PFSK-1 (cell line): Measurements from ENCODE around the gene ZC3H8.

Source experiments
- FOXP2 ChIP-seq: optimal IDR thresholded peaks from 2 replicates; pipeline ENCODE3; 2011; ENCODE audit warnings: borderline replicate concordance, control low read depth, inconsistent platforms; ENCODE audit not compliant: insufficient read depth; ENCODE audit errors: extremely low read length, extremely low read depth
- POLR2AphosphoS5 ChIP-seq: IDR thresholded peaks from 2 replicates; pipeline ENCODE4 v1.6.1; 2012; ENCODE audit warnings: low read depth, mild to moderate bottlenecking, control low read depth, low read length, moderate library complexity
- SIN3A ChIP-seq: IDR thresholded peaks from 2 replicates; pipeline ENCODE4 v1.6.1; 2012; ENCODE audit warnings: mild to moderate bottlenecking, low read length, moderate library complexity, borderline replicate concordance; ENCODE audit not compliant: insufficient read depth
- TAF1 ChIP-seq: IDR thresholded peaks from 2 replicates; pipeline ENCODE4 v1.6.1; 2012; ENCODE audit warnings: low read length, control low read depth, borderline replicate concordance; ENCODE audit not compliant: insufficient read depth
- TF ChIP-seq, protein P1 (sequence below), 2 experiments: IDR thresholded peaks; 2 replicates each; pipeline versions ENCODE4 v1.6.1 to v1.8.0; 2011 to 2012; ENCODE audit warnings: low read depth in 2 of 2, low read length in 2 of 2, control low read depth in 1 of 2, inconsistent platforms in 1 of 2, mild to moderate bottlenecking in 1 of 2, moderate library complexity in 1 of 2; ENCODE audit not compliant: insufficient read depth in 1 of 2

ZC3H8 gene

DNA sequence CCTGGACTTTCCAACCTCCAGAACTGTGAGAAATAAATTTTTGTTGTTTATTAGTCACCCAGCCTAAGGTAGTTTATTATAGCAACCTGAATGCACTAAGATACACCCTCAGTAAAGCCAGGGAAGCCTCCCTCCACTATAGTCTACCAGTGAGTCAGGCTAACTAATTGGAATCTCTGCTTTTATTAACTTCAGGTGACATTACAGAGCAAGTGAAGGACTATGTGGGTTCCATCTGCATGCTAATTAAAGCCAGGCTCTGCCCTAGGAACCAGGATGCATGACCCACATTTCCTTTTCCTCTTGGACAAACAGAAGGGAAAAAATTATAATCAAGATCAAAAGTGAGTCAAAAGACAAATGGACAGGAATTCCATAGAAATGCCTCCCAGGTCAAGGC, 56.1 kb downstream of the ZC3H8 start:
- TF ChIP-seq FOXP2 (no peak), POLR2AphosphoS5 (no peak), SIN3A (no peak), TAF1 (no peak)
- TF ChIP-seq, protein P1, sequence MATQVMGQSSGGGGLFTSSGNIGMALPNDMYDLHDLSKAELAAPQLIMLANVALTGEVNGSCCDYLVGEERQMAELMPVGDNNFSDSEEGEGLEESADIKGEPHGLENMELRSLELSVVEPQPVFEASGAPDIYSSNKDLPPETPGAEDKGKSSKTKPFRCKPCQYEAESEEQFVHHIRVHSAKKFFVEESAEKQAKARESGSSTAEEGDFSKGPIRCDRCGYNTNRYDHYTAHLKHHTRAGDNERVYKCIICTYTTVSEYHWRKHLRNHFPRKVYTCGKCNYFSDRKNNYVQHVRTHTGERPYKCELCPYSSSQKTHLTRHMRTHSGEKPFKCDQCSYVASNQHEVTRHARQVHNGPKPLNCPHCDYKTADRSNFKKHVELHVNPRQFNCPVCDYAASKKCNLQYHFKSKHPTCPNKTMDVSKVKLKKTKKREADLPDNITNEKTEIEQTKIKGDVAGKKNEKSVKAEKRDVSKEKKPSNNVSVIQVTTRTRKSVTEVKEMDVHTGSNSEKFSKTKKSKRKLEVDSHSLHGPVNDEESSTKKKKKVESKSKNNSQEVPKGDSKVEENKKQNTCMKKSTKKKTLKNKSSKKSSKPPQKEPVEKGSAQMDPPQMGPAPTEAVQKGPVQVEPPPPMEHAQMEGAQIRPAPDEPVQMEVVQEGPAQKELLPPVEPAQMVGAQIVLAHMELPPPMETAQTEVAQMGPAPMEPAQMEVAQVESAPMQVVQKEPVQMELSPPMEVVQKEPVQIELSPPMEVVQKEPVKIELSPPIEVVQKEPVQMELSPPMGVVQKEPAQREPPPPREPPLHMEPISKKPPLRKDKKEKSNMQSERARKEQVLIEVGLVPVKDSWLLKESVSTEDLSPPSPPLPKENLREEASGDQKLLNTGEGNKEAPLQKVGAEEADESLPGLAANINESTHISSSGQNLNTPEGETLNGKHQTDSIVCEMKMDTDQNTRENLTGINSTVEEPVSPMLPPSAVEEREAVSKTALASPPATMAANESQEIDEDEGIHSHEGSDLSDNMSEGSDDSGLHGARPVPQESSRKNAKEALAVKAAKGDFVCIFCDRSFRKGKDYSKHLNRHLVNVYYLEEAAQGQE (IDR thresholded peaks at IDR 0.05; ENCODE audit: insufficient read depth in 1 of 2, low read depth in 2 of 2, low read length in 2 of 2), result no peak

DNA sequence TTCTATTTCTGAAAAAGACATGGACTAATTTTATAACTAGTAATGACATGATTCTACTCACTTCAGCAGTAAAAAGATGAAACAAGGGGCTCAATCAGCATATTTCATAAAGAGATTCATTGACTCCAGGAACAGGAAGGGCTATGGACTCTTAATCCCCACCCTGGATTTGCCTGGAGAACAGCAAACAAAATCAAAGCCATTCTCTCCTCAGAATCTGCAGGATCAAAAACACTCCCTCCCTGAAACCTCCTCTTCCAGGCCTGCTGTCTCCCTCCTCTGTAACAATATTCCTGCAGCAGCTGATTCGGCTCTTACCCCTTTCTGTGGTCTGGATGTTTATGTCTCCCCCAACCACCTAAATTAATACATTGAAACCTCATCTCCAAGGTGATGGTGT, 57.0 kb downstream of the ZC3H8 start:
- TF ChIP-seq FOXP2 (no peak), POLR2AphosphoS5 (no peak), SIN3A (no peak), TAF1 (no peak)
- TF ChIP-seq, protein P1 (IDR thresholded peaks at IDR 0.05; ENCODE audit: insufficient read depth in 1 of 2, low read depth in 2 of 2, low read length in 2 of 2), result no peak

DNA sequence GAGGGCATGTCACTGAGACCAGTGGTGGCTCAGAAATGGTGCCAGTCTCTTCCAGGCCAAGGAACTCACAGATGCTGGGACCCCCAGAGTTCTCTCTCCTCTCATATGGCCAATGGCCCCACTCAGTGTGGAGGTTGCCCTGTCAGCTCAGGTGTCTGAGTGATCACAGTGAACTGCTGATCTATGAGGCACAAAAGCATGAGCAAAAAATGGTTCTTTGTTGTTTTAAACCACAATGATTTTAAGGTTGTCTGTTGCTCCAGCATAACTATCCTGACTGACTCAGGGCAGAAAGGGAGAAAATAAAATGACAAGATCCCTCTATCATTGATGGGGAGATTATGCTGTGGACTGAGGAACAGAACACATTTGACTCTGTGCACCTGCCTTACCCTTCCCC, 58.9 kb downstream of the ZC3H8 start:
- TF ChIP-seq, protein P1 (IDR thresholded peaks at IDR 0.05; ENCODE audit: insufficient read depth in 1 of 2, low read depth in 2 of 2, low read length in 2 of 2), result no peak

DNA sequence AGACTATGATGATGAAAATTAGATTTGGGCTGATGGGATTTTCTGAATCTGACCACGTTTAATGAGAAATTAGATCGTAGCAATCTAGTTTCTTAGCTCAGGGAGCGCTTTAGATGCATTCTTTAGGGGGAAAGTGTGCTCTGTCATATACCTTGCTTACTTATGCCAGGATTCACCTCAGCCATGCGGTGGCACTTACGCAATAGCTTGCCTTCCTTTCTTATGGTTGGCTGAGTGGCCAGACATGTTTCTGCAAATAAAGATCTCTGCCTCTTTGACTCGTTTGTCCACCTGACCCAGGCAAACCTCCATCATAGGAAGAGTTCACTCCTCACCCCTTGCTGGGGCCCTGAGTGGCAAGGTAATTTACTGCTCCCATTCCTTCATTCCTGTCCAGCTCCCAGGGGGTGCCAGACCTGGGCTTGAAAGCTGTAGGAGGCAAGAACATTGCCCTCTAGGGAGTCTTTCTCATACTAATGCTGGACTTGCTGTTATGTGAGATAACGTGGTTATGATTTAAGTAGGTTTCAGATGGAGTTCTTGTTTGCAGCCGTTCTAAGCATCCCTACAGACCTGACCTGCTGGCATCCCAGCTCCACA, 59.6 kb downstream of the ZC3H8 start:
- no peak for TF ChIP-seq FOXP2
- TF ChIP-seq POLR2AphosphoS5, result no peak
- TF ChIP-seq TAF1, result no peak
- TF ChIP-seq SIN3A, result no peak
- TF ChIP-seq, protein P1 (IDR thresholded peaks at IDR 0.05; ENCODE audit: insufficient read depth in 1 of 2, low read depth in 2 of 2, low read length in 2 of 2), result no peak

DNA sequence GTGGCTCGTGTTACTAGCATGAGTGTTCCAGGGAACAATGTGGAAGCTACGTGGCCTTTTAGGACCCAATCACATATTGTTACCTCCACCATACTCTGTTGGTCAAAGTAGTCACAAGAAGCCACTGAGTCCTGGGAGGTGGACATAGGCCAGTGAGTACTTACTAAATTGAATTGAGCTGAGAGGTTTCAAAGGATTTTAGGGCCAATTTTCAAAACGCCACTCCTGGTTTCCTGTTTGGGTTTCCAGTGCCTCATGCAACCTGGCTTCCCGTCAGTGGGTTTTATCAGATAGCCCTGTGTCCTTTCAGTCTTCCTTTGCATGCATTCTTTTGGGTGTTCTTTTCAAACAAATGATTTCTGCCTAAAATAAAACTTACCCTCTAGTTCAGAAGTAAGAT, 60.4 kb downstream of the ZC3H8 start:
- no peak for TF ChIP-seq TAF1
- TF ChIP-seq, protein P1 (IDR thresholded peaks at IDR 0.05; ENCODE audit: insufficient read depth in 1 of 2, low read depth in 2 of 2, low read length in 2 of 2), result no peak
